Stimulated activated CD4-positive, alpha-beta T cell treated with anti-CD3 and anti-CD28 coated beads, Interleukin-1b, Interleukin-23, amount 100 ng/mL, for 48 hours (primary cell): ENCODE results near the gene GLIS1.

ENCODE experiments used
- DNase-seq: peaks from one replicate; pipeline ENCODE4 v3.0.0-alpha.2; 2020

The GLIS1 gene

GRCh38 chr1:53628286-53628955 lies 110.5 kb downstream of the GLIS1 start:
- DNase-seq = no peak

- no peak for DNase-seq
These were observed 111.3 kb downstream of the GLIS1 start for GRCh38 chr1:53627666-53628065.

- no peak for DNase-seq
These were observed 111.9 kb downstream of the GLIS1 start for GRCh38 chr1:53627031-53627430.

- DNase-seq = no peak
These were observed 112.3 kb downstream of the GLIS1 start for GRCh38 chr1:53626616-53627015.

- DNase-seq = no peak
These were observed 113.0 kb downstream of the GLIS1 start for GRCh38 chr1:53625766-53626520.

- DNase-seq = no peak
These were observed 113.9 kb downstream of the GLIS1 start for GRCh38 chr1:53625049-53625448.

GRCh38 chr1:53622531-53622930 lies 116.4 kb downstream of the GLIS1 start:
- no peak for DNase-seq

GRCh38 chr1:53621144-53621543 lies 117.8 kb downstream of the GLIS1 start:
- DNase-seq = no peak

GRCh38 chr1:53620061-53620855 lies 118.7 kb downstream of the GLIS1 start:
- DNase-seq = no peak

- no peak for DNase-seq
These were observed 119.5 kb downstream of the GLIS1 start for GRCh38 chr1:53619367-53620060.

GRCh38 chr1:53618500-53619366 lies 120.2 kb downstream of the GLIS1 start:
- no peak for DNase-seq

- DNase-seq = no peak
These were observed 121.0 kb downstream of the GLIS1 start for GRCh38 chr1:53617851-53618499.

- no peak for DNase-seq
These were observed 121.6 kb downstream of the GLIS1 start for GRCh38 chr1:53617382-53617781.

GRCh38 chr1:53616927-53617326 lies 122.0 kb downstream of the GLIS1 start:
- no peak for DNase-seq

- no peak for DNase-seq
These were observed 122.5 kb downstream of the GLIS1 start for GRCh38 chr1:53616511-53616910.

- DNase-seq = no peak
These were observed 123.9 kb downstream of the GLIS1 start for GRCh38 chr1:53615101-53615500.

- no peak for DNase-seq
These were observed 124.5 kb downstream of the GLIS1 start for GRCh38 chr1:53614231-53615021.

GRCh38 chr1:53608676-53609075 lies 130.3 kb downstream of the GLIS1 start:
- no peak for DNase-seq

GRCh38 chr1:53608071-53608470 lies 130.9 kb downstream of the GLIS1 start:
- DNase-seq = no peak

GRCh38 chr1:53606651-53607051 lies 132.3 kb downstream of the GLIS1 start:
- DNase-seq = no peak

GRCh38 chr1:53606197-53606596 lies 132.8 kb downstream of the GLIS1 start:
- no peak for DNase-seq
